ENCODE measurements around the gene CAMTA1. TPM values are rescaled to one million over a fixed set of nuclear protein-coding genes. Genes with fewer than 3 reads are reported as not detected.
"Not testable (repeated sequence)": the region's sequence is repeated elsewhere in the genome, so short reads cannot be mapped to it uniquely, and the experiment has no call there.

CAMTA1 gene
- total and polyA plus RNA-seq, 2 donors = 53.3 to 115 TPM

GRCh38 chr1:6909857-6910256 lies 124.6 kb downstream of the CAMTA1 start:
- no peak overlapping the region for H3K27ac ChIP-seq (ENCODE audit: low read depth)
- H3K4me3 ChIP-seq (ENCODE audit: low read depth, low read length) = no peak overlapping the region
- WGBS = 87% methylated on average over 1 of the region's 1 CpG
- no peaks in the 10 kb centered on the region for H3K4me1 ChIP-seq (ENCODE audit: insufficient read depth)
- no peaks in the 10 kb centered on the region for H3K36me3 ChIP-seq (ENCODE audit: insufficient read depth)
- DNase-seq (ENCODE audit: extremely low spot score) = no peak

- WGBS = 81% methylated on average over 14 of the region's 14 CpGs
- H3K27ac ChIP-seq (ENCODE audit: low read depth) = no peak overlapping the region
- no peak overlapping the region for H3K4me3 ChIP-seq (ENCODE audit: low read depth, low read length)
- H3K4me1 ChIP-seq (ENCODE audit: insufficient read depth) = no peaks in the 10 kb centered on the region
- no peak for DNase-seq (ENCODE audit: extremely low spot score)
- H3K36me3 ChIP-seq (ENCODE audit: insufficient read depth) = no peaks in the 10 kb centered on the region
These were observed 126.0 kb downstream of the CAMTA1 start for GRCh38 chr1:6911021-6911941.

- WGBS = 54% methylated on average over 2 of the region's 2 CpGs
- H3K4me1 ChIP-seq (ENCODE audit: insufficient read depth) = no peaks in the 10 kb centered on the region
- no peak for DNase-seq (ENCODE audit: extremely low spot score)
These were observed 126.7 kb downstream of the CAMTA1 start for GRCh38 chr1:6911974-6912373.

GRCh38 chr1:6912518-6912917 lies 127.3 kb downstream of the CAMTA1 start:
- no peaks in the 10 kb centered on the region for H3K4me1 ChIP-seq (ENCODE audit: insufficient read depth)
- 59% methylated on average over 9 of the region's 9 CpGs for WGBS
- no peak for DNase-seq (ENCODE audit: extremely low spot score)
- no peak overlapping the region for H3K4me3 ChIP-seq (ENCODE audit: low read depth, low read length)
- no peaks in the 10 kb centered on the region for H3K36me3 ChIP-seq (ENCODE audit: insufficient read depth)
- no peak overlapping the region for H3K27ac ChIP-seq (ENCODE audit: low read depth)

More at GRCh38 chr1:6911974-6912373, 126.7 kb downstream of the CAMTA1 start:
- Histone ChIP-seq H3K36me3 (ENCODE audit: insufficient read depth) (no peaks in the 10 kb centered on the region), H3K4me3 (ENCODE audit: low read depth, low read length) (no peak overlapping the region), H3K27ac (ENCODE audit: low read depth) (no peak overlapping the region)

- Histone ChIP-seq H3K27ac (ENCODE audit: low read depth) (no peak overlapping the region), H3K36me3 (ENCODE audit: insufficient read depth) (no peaks in the 10 kb centered on the region), H3K4me3 (ENCODE audit: low read depth, low read length) (no peak overlapping the region), H3K4me1 (ENCODE audit: insufficient read depth) (no peaks in the 10 kb centered on the region)
- WGBS = 82% methylated on average over 5 of the region's 5 CpGs
- no peak for DNase-seq (ENCODE audit: extremely low spot score)
These were observed 127.8 kb downstream of the CAMTA1 start for GRCh38 chr1:6913086-6913485.

- Histone ChIP-seq H3K4me1 (ENCODE audit: insufficient read depth) (no peaks in the 10 kb centered on the region), H3K4me3 (ENCODE audit: low read depth, low read length) (no peak overlapping the region), H3K27ac (ENCODE audit: low read depth) (no peak overlapping the region), H3K36me3 (ENCODE audit: insufficient read depth) (no peaks in the 10 kb centered on the region)
- 76% methylated on average over 9 of the region's 9 CpGs for WGBS
- no peak for DNase-seq (ENCODE audit: extremely low spot score)
These were observed 129.5 kb downstream of the CAMTA1 start for GRCh38 chr1:6914706-6915105.

- no peak for DNase-seq (ENCODE audit: extremely low spot score)
- Histone ChIP-seq H3K4me1 (ENCODE audit: insufficient read depth) (no peaks in the 10 kb centered on the region), H3K4me3 (ENCODE audit: low read depth, low read length) (no peak overlapping the region), H3K27ac (ENCODE audit: low read depth) (no peak overlapping the region), H3K36me3 (ENCODE audit: insufficient read depth) (no peaks in the 10 kb centered on the region)
- WGBS = 83% methylated on average over 17 of the region's 17 CpGs
These were observed 130.8 kb downstream of the CAMTA1 start for GRCh38 chr1:6915999-6916565.

GRCh38 chr1:6917067-6917466 lies 131.8 kb downstream of the CAMTA1 start:
- no peak for DNase-seq (ENCODE audit: extremely low spot score)
- Histone ChIP-seq H3K36me3 (ENCODE audit: insufficient read depth) (no peaks in the 10 kb centered on the region), H3K4me3 (ENCODE audit: low read depth, low read length) (no peak overlapping the region), H3K4me1 (ENCODE audit: insufficient read depth) (no peaks in the 10 kb centered on the region), H3K27ac (ENCODE audit: low read depth) (no peak overlapping the region)
- WGBS = 84% methylated on average over 4 of the region's 4 CpGs

GRCh38 chr1:6918186-6918924 lies 133.1 kb downstream of the CAMTA1 start:
- Histone ChIP-seq H3K27ac (ENCODE audit: low read depth) (no peak overlapping the region), H3K4me3 (ENCODE audit: low read depth, low read length) (no peak overlapping the region), H3K36me3 (ENCODE audit: insufficient read depth) (no peaks in the 10 kb centered on the region), H3K4me1 (ENCODE audit: insufficient read depth) (no peaks in the 10 kb centered on the region)
- 65% methylated on average over 13 of the region's 13 CpGs for WGBS
- DNase-seq (ENCODE audit: extremely low spot score) = no peak

- WGBS = 85% methylated on average over 7 of the region's 7 CpGs
- no peak for DNase-seq (ENCODE audit: extremely low spot score)
- Histone ChIP-seq H3K36me3 (ENCODE audit: insufficient read depth) (no peaks in the 10 kb centered on the region), H3K4me3 (ENCODE audit: low read depth, low read length) (no peak overlapping the region), H3K4me1 (ENCODE audit: insufficient read depth) (no peaks in the 10 kb centered on the region), H3K27ac (ENCODE audit: low read depth) (no peak overlapping the region)
These were observed 133.8 kb downstream of the CAMTA1 start for GRCh38 chr1:6918925-6919511.

GRCh38 chr1:6921506-6921905 lies 136.3 kb downstream of the CAMTA1 start:
- 98% methylated on average over 5 of the region's 5 CpGs for WGBS
- DNase-seq (ENCODE audit: extremely low spot score); H3K27ac ChIP-seq (ENCODE audit: low read depth); H3K4me3 ChIP-seq (ENCODE audit: low read depth, low read length); H3K36me3 ChIP-seq (ENCODE audit: insufficient read depth); H3K4me1 ChIP-seq (ENCODE audit: insufficient read depth): not testable (repeated sequence)

GRCh38 chr1:6922096-6922931 lies 137.1 kb downstream of the CAMTA1 start:
- WGBS = 20% methylated on average over 8 of the region's 8 CpGs
- no peaks in the 10 kb centered on the region for H3K36me3 ChIP-seq (ENCODE audit: insufficient read depth)
- no peak overlapping the region for H3K4me3 ChIP-seq (ENCODE audit: low read depth, low read length)
- DNase-seq (ENCODE audit: extremely low spot score) = no peak
- H3K27ac ChIP-seq (ENCODE audit: low read depth) = no peak overlapping the region
- peaks cover 2% of the 10 kb centered on the region for H3K4me1 ChIP-seq (ENCODE audit: insufficient read depth)

GRCh38 chr1:6923012-6923411 lies 137.8 kb downstream of the CAMTA1 start:
- WGBS = 81% methylated on average over 5 of the region's 5 CpGs
- no peak overlapping the region for H3K4me3 ChIP-seq (ENCODE audit: low read depth, low read length)
- H3K36me3 ChIP-seq (ENCODE audit: insufficient read depth) = no peaks in the 10 kb centered on the region
- H3K4me1 ChIP-seq (ENCODE audit: insufficient read depth) = peaks cover 2% of the 10 kb centered on the region
- no peak overlapping the region for H3K27ac ChIP-seq (ENCODE audit: low read depth)
- DNase-seq (ENCODE audit: extremely low spot score) = no peak
